Muscle layer of colon (tissue), 2 donors: Measurements from ENCODE around the gene RCAN2.
"Not testable (repeated sequence)": the region's sequence is repeated elsewhere in the genome, so short reads cannot be mapped to it uniquely, and the experiment has no call there.

Source experiments
- H3K27ac ChIP-seq: one replicate; pipeline ENCODE4 v1.7.0; 2013; ENCODE audit warnings: low read depth, mild to moderate bottlenecking, low read length, moderate library complexity
- H3K27me3 ChIP-seq, 2 donors: one replicate each; pipeline ENCODE4 v1.7.0; 2013; ENCODE audit warnings: low read length in 2 of 2, mild to moderate bottlenecking in 2 of 2; ENCODE audit not compliant: insufficient read depth in 2 of 2, control insufficient read depth in 1 of 2
- H3K36me3 ChIP-seq: one replicate; pipeline ENCODE4 v1.7.0; 2013; ENCODE audit warnings: mild to moderate bottlenecking, low read length; ENCODE audit not compliant: insufficient read depth
- H3K4me1 ChIP-seq: one replicate; pipeline ENCODE4 v1.7.0; 2013; ENCODE audit warnings: mild to moderate bottlenecking, low read length; ENCODE audit not compliant: insufficient read depth
- H3K4me3 ChIP-seq, 2 donors: one replicate each; pipeline ENCODE4 v1.7.0; 2013; ENCODE audit warnings: low read length in 2 of 2, low read depth in 1 of 2, mild to moderate bottlenecking in 1 of 2, moderate library complexity in 1 of 2
- H3K9ac ChIP-seq: one replicate; pipeline ENCODE4 v1.7.0; 2013; ENCODE audit warnings: low read length
- H3K9me3 ChIP-seq: one replicate; pipeline ENCODE4 v1.7.0; 2013; ENCODE audit warnings: mild to moderate bottlenecking, low read length
- donor health status: abdominal sarcoma.
- donor health status: Adenocarcinoma of cecum.

RCAN2 gene

GRCh38 chr6:46350714-46351113 lies 140.5 kb downstream of the RCAN2 start:
- Histone ChIP-seq H3K9me3 (no peaks in the 10 kb centered on the region), H3K4me3 (no peak overlapping the region), H3K27me3 (no peaks in the 10 kb centered on the region), H3K9ac (no peak overlapping the region), H3K27ac (no peak overlapping the region), H3K4me1 (peaks cover 17% of the 10 kb centered on the region), H3K36me3 (no peaks in the 10 kb centered on the region)

GRCh38 chr6:46347669-46348068 lies 143.6 kb downstream of the RCAN2 start:
- no peaks in the 10 kb centered on the region for H3K36me3 ChIP-seq
- no peak overlapping the region for H3K4me3 ChIP-seq
- H3K27me3 ChIP-seq, result no peaks in the 10 kb centered on the region
- no peaks in the 10 kb centered on the region for H3K9me3 ChIP-seq
- H3K4me1 ChIP-seq, result peaks cover 3% of the 10 kb centered on the region
- no peak overlapping the region for H3K9ac ChIP-seq
- no peak overlapping the region for H3K27ac ChIP-seq

- no peak overlapping the region for H3K27ac ChIP-seq
- no peak overlapping the region for H3K4me3 ChIP-seq
- H3K27me3 ChIP-seq, result no peaks in the 10 kb centered on the region
- no peaks in the 10 kb centered on the region for H3K9me3 ChIP-seq
- no peak overlapping the region for H3K9ac ChIP-seq
- no peaks in the 10 kb centered on the region for H3K4me1 ChIP-seq
- H3K36me3 ChIP-seq, result no peaks in the 10 kb centered on the region
These were observed 151.0 kb downstream of the RCAN2 start for GRCh38 chr6:46340246-46340645.

GRCh38 chr6:46338131-46338530 lies 153.1 kb downstream of the RCAN2 start:
- Histone ChIP-seq H3K27me3 (no peaks in the 10 kb centered on the region), H3K9me3 (no peaks in the 10 kb centered on the region), H3K4me1 (no peaks in the 10 kb centered on the region), H3K4me3 (no peak overlapping the region), H3K36me3 (no peaks in the 10 kb centered on the region), H3K9ac (no peak overlapping the region), H3K27ac (no peak overlapping the region)

GRCh38 chr6:46334442-46334841 lies 156.8 kb downstream of the RCAN2 start:
- H3K27ac ChIP-seq, result no peak overlapping the region
- H3K27me3 ChIP-seq, result no peaks in the 10 kb centered on the region
- no peak overlapping the region for H3K9ac ChIP-seq
- H3K4me1 ChIP-seq, result peaks cover 7% of the 10 kb centered on the region
- H3K9me3 ChIP-seq, result no peaks in the 10 kb centered on the region
- no peaks in the 10 kb centered on the region for H3K36me3 ChIP-seq
- H3K4me3 ChIP-seq, result no peak overlapping the region

GRCh38 chr6:46333481-46333880 lies 157.8 kb downstream of the RCAN2 start:
- H3K27ac ChIP-seq, result no peak overlapping the region
- H3K9me3 ChIP-seq, result no peaks in the 10 kb centered on the region
- H3K36me3 ChIP-seq, result no peaks in the 10 kb centered on the region
- no peaks in the 10 kb centered on the region for H3K27me3 ChIP-seq
- H3K4me3 ChIP-seq, result no peak overlapping the region
- peaks cover 12% of the 10 kb centered on the region for H3K4me1 ChIP-seq
- H3K9ac ChIP-seq, result no peak overlapping the region

- peaks cover 22% of the 10 kb centered on the region for H3K4me1 ChIP-seq
- H3K27ac ChIP-seq, H3K27me3 ChIP-seq, H3K4me3 ChIP-seq, H3K9me3 ChIP-seq, H3K9ac ChIP-seq, H3K36me3 ChIP-seq: not testable (repeated sequence)
These were observed 158.8 kb downstream of the RCAN2 start for GRCh38 chr6:46332448-46332847.

- H3K9me3 ChIP-seq, result no peaks in the 10 kb centered on the region
- H3K36me3 ChIP-seq, result no peaks in the 10 kb centered on the region
- H3K4me3 ChIP-seq, result no peak overlapping the region
- no peak overlapping the region for H3K27ac ChIP-seq
- no peak overlapping the region for H3K9ac ChIP-seq
- peaks cover 32% of the 10 kb centered on the region for H3K4me1 ChIP-seq
- H3K27me3 ChIP-seq, result no peaks in the 10 kb centered on the region
These were observed 159.8 kb downstream of the RCAN2 start for GRCh38 chr6:46331461-46331860.

- Histone ChIP-seq H3K9me3 (no peaks in the 10 kb centered on the region), H3K27ac (no peak overlapping the region), H3K9ac (no peak overlapping the region), H3K27me3 (no peaks in the 10 kb centered on the region), H3K4me3 (no peak overlapping the region), H3K4me1 (peaks cover 46% of the 10 kb centered on the region), H3K36me3 (no peaks in the 10 kb centered on the region)
These were observed 161.7 kb downstream of the RCAN2 start for GRCh38 chr6:46329568-46329967.

GRCh38 chr6:46327779-46328178 lies 163.5 kb downstream of the RCAN2 start:
- Histone ChIP-seq H3K4me1 (peaks cover 63% of the 10 kb centered on the region), H3K4me3 (no peak overlapping the region), H3K9me3 (no peaks in the 10 kb centered on the region), H3K27ac (no peak overlapping the region), H3K9ac (no peak overlapping the region), H3K27me3 (no peaks in the 10 kb centered on the region), H3K36me3 (no peaks in the 10 kb centered on the region)

GRCh38 chr6:46325561-46326530 lies 165.4 kb downstream of the RCAN2 start:
- Histone ChIP-seq H3K9ac (no peak overlapping the region), H3K9me3 (no peaks in the 10 kb centered on the region), H3K27ac (peak overlapping the region; percentile 60), H3K36me3 (no peaks in the 10 kb centered on the region), H3K4me3 (no peak overlapping the region), H3K4me1 (peaks cover 69% of the 10 kb centered on the region), H3K27me3 (no peaks in the 10 kb centered on the region)

GRCh38 chr6:46324706-46325105 lies 166.5 kb downstream of the RCAN2 start:
- Histone ChIP-seq H3K9ac (no peak overlapping the region), H3K36me3 (no peaks in the 10 kb centered on the region), H3K27ac (peak overlapping the region; percentile 35), H3K27me3 (no peaks in the 10 kb centered on the region), H3K4me3 (peak overlapping the region in 1 of 2 donors; percentile 6), H3K9me3 (no peaks in the 10 kb centered on the region), H3K4me1 (peaks cover 74% of the 10 kb centered on the region)
